Adrenal gland (tissue), 12 donors: ENCODE results near the gene FOXD4L3. TPM values are rescaled to one million over a fixed set of nuclear protein-coding genes. Genes with fewer than 3 reads are reported as not detected.
"Not testable (repeated sequence)": the region's sequence is repeated elsewhere in the genome, so short reads cannot be mapped to it uniquely, and the experiment has no call there.

Experiments used
- DNase-seq, 7 donors: peaks; one replicate each; pipeline ENCODE4 v3.0.0-alpha.2; 2019 to 2020
- H3K27ac ChIP-seq, 5 donors: fragments of 200-600 bp; sonication (generic) in 4 of 5; 1 replicate in 3 of 5; 2 replicates in 2 of 5; pipeline versions ENCODE4 v1.5.1 to v1.8.0; 2016 to 2020; ENCODE audit warnings: mild to moderate bottlenecking in 1 of 5
- H3K27me3 ChIP-seq: fragments of 200-600 bp; 2 replicates; pipeline ENCODE4 v1.8.0; 2021
- H3K36me3 ChIP-seq, 2 donors: fragments of 200-600 bp; replicated peaks in 1 of 2; 1 replicate in 1 of 2; 2 replicates in 1 of 2; pipeline versions ENCODE4 v1.5.1 to v1.8.0; 2018 to 2022
- H3K4me1 ChIP-seq, 2 donors: fragments of 200-600 bp; replicated peaks in 1 of 2; 1 replicate in 1 of 2; 2 replicates in 1 of 2; pipeline versions ENCODE4 v1.5.1 to v1.8.0; 2018 to 2021
- H3K4me3 ChIP-seq, 4 donors: fragments of 200-600 bp; sonication (generic) in 3 of 4; one replicate each; pipeline ENCODE4 v1.5.1; 2016 to 2018
- H3K9me3 ChIP-seq, 3 donors: fragments of 200-600 bp; sonication (generic) in 1 of 3; replicated peaks in 1 of 3; 1 replicate in 2 of 3; 2 replicates in 1 of 3; pipeline versions ENCODE4 v1.5.1 to v1.8.0; 2016 to 2021
- WGBS, 4 donors: extraction: QIAGEN DNeasy Blood & Tissue Kit in 2 of 4; methylation state at CpG; one replicate each; pipeline versions ENCODE4 v1.1.5 to v1.1.7; 2013 to 2017; 5-methylcytosine and 5-hydroxymethylcytosine counted together
- intact Hi-C, 2 donors: fragments of 100-400 bp; cut with DNase I; formaldehyde crosslinking; loops; one replicate each; pipeline versions ENCODE4 v1.14.1 to v1.15.0; 2022 to 2023
- polyA plus RNA-seq, 3 donors: library from polyadenylated mRNA; stranded (reverse); fragments of 200-250 nt in 2 of 3; fragments of 350-450 nt in 1 of 3; fragmentation: Illumina TruSeq in 1 of 3; extraction: RNeasy Lipid Tissue Mini Kit (QIAGEN cat#74804) in 1 of 3; gene quantifications; one replicate each; pipeline ENCODE4 v1.2.3, GENCODE V29; 2013 to 2014
- total RNA-seq, 9 donors: library from RNA; depleted of rRNA in 4 of 9; stranded (reverse); fragments of >200 nt in 4 of 9; fragments of 120-200 nt in 1 of 9; fragmentation: NEBNext Ultra II Directional in 1 of 9; extraction: Animal tissue kit (Norgen Biotek cat#: 25700) in 1 of 9; gene quantifications; one replicate each; pipeline versions ENCODE4 v1.1.0 to v1.2.4, GENCODE V29; 2013 to 2023
- TF ChIP-seq, protein P1 (sequence below), 6 experiments: fragments of 450-650 bp in 4 of 6; fragments of 200-600 bp in 2 of 6; sonication (generic) in 1 of 6; IDR thresholded peaks; 1 replicate in 5 of 6; 2 replicates in 1 of 6; pipeline versions ENCODE4 v1.5.1 to v1.8.0; 2016 to 2021; ENCODE audit warnings: antibody characterized with exemption in 6 of 6, mild to moderate bottlenecking in 2 of 6, moderate library complexity in 1 of 6
- donor health status: healthy with polysubstance abuse.
- donor health status: Bipolar disorder and iron deficiency.
- donor health status: DM: yes; HTN: yes; CAD: no.
- donor health status: DM: no; HTN: no; CAD: no.
- donor health status: DM: no; HTN: no; CAD: no.
- donor health status: DM: yes; HTN: yes; CAD: no.

The FOXD4L3 gene
- total and polyA plus RNA-seq, 12 donors = 0.03 to 0.06 TPM; not detected in 10

GRCh38 chr9:68342265-68343025, 39.8 kb downstream of the FOXD4L3 start:
- intact Hi-C loops, DNase-seq: not testable (repeated sequence)
- 9 to 19% (median 13%) methylated on average over 4 to 6 of the region's 10 CpGs for WGBS, 4 donors

GRCh38 chr9:68343242-68343641, 40.6 kb downstream of the FOXD4L3 start:
- H3K4me1 ChIP-seq, H3K4me3 ChIP-seq, H3K27ac ChIP-seq, DNase-seq, H3K27me3 ChIP-seq, H3K9me3 ChIP-seq, H3K36me3 ChIP-seq, intact Hi-C loops: not testable (repeated sequence)
- 72 to 75% (median 74%) methylated on average over 3 of the region's 4 CpGs for WGBS, 4 donors

More at GRCh38 chr9:68342265-68343025, 39.8 kb downstream of the FOXD4L3 start:
- H3K27ac ChIP-seq, H3K36me3 ChIP-seq, H3K4me3 ChIP-seq, H3K9me3 ChIP-seq, H3K27me3 ChIP-seq, H3K4me1 ChIP-seq: not testable (repeated sequence)
- TF ChIP-seq, protein P1, sequence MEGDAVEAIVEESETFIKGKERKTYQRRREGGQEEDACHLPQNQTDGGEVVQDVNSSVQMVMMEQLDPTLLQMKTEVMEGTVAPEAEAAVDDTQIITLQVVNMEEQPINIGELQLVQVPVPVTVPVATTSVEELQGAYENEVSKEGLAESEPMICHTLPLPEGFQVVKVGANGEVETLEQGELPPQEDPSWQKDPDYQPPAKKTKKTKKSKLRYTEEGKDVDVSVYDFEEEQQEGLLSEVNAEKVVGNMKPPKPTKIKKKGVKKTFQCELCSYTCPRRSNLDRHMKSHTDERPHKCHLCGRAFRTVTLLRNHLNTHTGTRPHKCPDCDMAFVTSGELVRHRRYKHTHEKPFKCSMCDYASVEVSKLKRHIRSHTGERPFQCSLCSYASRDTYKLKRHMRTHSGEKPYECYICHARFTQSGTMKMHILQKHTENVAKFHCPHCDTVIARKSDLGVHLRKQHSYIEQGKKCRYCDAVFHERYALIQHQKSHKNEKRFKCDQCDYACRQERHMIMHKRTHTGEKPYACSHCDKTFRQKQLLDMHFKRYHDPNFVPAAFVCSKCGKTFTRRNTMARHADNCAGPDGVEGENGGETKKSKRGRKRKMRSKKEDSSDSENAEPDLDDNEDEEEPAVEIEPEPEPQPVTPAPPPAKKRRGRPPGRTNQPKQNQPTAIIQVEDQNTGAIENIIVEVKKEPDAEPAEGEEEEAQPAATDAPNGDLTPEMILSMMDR (IDR thresholded peaks at IDR 0.05) = peak in 2 of 6 experiments; percentile 32 to 36

DNA sequence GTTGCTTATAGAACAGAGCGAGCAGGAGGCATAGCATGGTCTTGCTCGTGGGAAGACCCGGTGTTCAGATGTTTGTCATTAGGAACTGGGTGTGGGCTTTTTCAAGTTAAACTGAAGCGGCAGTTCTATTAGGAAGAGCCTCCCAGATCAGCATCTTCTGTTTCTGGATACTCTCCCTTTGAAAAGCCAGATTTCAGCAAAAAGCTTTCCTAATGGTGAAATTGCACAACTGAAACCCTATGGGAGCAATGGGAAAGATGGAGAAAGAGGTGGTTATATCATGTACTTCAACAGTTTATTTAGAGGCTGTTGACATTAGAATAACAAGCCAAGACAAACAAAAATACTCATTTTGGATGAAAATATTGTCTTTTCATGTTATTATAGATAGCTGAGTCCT, 41.3 kb downstream of the FOXD4L3 start:
- DNase-seq, intact Hi-C loops: not testable (repeated sequence)
- WGBS, 4 donors = 54 to 83% (median 70%) methylated on average over 3 to 4 of the region's 4 CpGs

GRCh38 chr9:68351689-68352088, 49.0 kb downstream of the FOXD4L3 start:
- not testable (repeated sequence) for H3K4me3 ChIP-seq

More for the DNA sequence above, 41.3 kb downstream of the FOXD4L3 start:
- H3K27me3 ChIP-seq, H3K27ac ChIP-seq, H3K4me3 ChIP-seq, H3K4me1 ChIP-seq, H3K36me3 ChIP-seq, H3K9me3 ChIP-seq: not testable (repeated sequence)

More at GRCh38 chr9:68351689-68352088, 49.0 kb downstream of the FOXD4L3 start:
- H3K9me3 ChIP-seq, H3K27me3 ChIP-seq, H3K4me1 ChIP-seq, H3K36me3 ChIP-seq, intact Hi-C loops, DNase-seq, H3K27ac ChIP-seq: not testable (repeated sequence)
- 70 to 82% (median 78%) methylated on average over 4 of the region's 4 CpGs for WGBS, 4 donors

Other genes starting within 250 kb of the FOXD4L3 start
- gene ZNG1C, start 60.9 kb upstream of the FOXD4L3 start, total RNA-seq = 10 to 100 TPM in 8 of 9 donors, 1 to 10 TPM in 1; 4.9 to 54.3 (median 22.3) TPM
- gene ZNG1C, start 60.9 kb upstream of the FOXD4L3 start, polyA plus RNA-seq = 10 to 100 TPM in 2 of 3 donors, 1 to 10 TPM in 1; 9.2 to 59.1 (median 20.9) TPM
- 100 to 1,000 TPM in 7 of 9 donors, 10 to 100 TPM in 2; 55.6 to 244 (median 141) TPM for gene PGM5, start 53.7 kb downstream of the FOXD4L3 start, total RNA-seq
- 10 to 100 TPM; 27.3 to 43.6 (median 28.3) TPM for gene PGM5, start 53.7 kb downstream of the FOXD4L3 start, polyA plus RNA-seq
- not detected for gene TMEM252, start 238.0 kb downstream of the FOXD4L3 start, total RNA-seq
- gene TMEM252, start 238.0 kb downstream of the FOXD4L3 start, polyA plus RNA-seq = not detected